Glutamatergic neuron (in vitro differentiated cells): ENCODE data around the gene SRRM3. TPM values are rescaled to one million over a fixed set of nuclear protein-coding genes. Genes with fewer than 3 reads are reported as not detected.
A peak's percentile ranks its signal among the peaks of the same experiment; 100 is the strongest.

Experiments used
- DNase-seq: peaks from one replicate; pipeline ENCODE4 v3.0.0; 2022
- H3K27ac Mint-ChIP-seq: one replicate; pipeline ENCODE4 v1.8.0; 2020; ENCODE audit warnings: mild to moderate bottlenecking, mixed read lengths, inconsistent platforms; ENCODE audit not compliant: unreplicated experiment
- H3K27me3 Mint-ChIP-seq: one replicate; pipeline ENCODE4 v1.8.0; 2020; ENCODE audit warnings: mild to moderate bottlenecking, moderate library complexity, mixed read lengths, inconsistent platforms; ENCODE audit not compliant: unreplicated experiment
- H3K36me3 Mint-ChIP-seq: one replicate; pipeline ENCODE4 v1.8.0; 2020; ENCODE audit warnings: mild to moderate bottlenecking, mixed read lengths, inconsistent platforms; ENCODE audit not compliant: unreplicated experiment
- H3K4me1 Mint-ChIP-seq: one replicate; pipeline ENCODE4 v1.8.0; 2020; ENCODE audit warnings: mild to moderate bottlenecking, low read depth, mixed read lengths, inconsistent platforms; ENCODE audit not compliant: unreplicated experiment
- H3K4me3 Mint-ChIP-seq: one replicate; pipeline ENCODE4 v1.8.0; 2020; ENCODE audit warnings: mild to moderate bottlenecking, mixed read lengths, inconsistent platforms; ENCODE audit not compliant: unreplicated experiment
- H3K9me3 Mint-ChIP-seq: one replicate; pipeline ENCODE4 v1.8.0; 2020; ENCODE audit warnings: mild to moderate bottlenecking, moderate library complexity, mixed read lengths, inconsistent platforms; ENCODE audit not compliant: unreplicated experiment
- total RNA-seq: library from RNA; stranded (reverse); fragmentation: NEBNext Ultra II Directional; extraction: Animal tissue kit (Norgen Biotek cat#: 25700); gene quantifications from one replicate; pipeline ENCODE4 v1.2.1, GENCODE V29; 2021; ENCODE audit not compliant: unreplicated experiment
- TF ChIP-seq, protein P1 (sequence below): fragments of 200-600 bp; sonication (generic); IDR thresholded peaks from one replicate; pipeline ENCODE4 v1.5.0; 2021; ENCODE audit not compliant: partially characterized antibody, unreplicated experiment

Gene SRRM3
- total RNA-seq, 1 donor from 2014 or later: 154 TPM

DNA sequence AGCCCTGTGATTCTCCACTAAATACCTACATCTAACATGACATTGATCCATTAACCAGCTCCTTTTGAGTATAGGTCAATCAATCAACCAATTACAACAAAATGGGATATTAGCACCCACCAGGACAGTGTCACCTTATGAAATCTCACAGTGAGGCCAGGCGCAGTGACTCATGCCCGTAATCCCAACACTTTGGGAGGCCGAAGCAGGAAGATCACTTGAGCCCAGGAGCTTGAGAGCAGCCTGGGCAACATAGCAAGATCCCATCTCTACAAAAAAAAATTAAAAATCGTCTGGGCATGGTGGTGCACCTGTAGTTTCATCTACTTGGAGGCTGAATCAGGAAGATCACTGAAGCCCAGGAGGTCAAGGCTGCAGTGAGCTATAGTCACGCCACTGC lies 28.5 kb downstream of the SRRM3 start:
- Mint-ChIP-seq H3K36me3 (peaks cover 10% of the 10 kb centered on the region), H3K27me3 (peaks cover 11% of the 10 kb centered on the region), H3K9me3 (peaks cover 7% of the 10 kb centered on the region), H3K4me3 (no peak overlapping the region), H3K27ac (peak overlapping the region; percentile 57), H3K4me1 (peaks cover 28% of the 10 kb centered on the region)
- no peak for DNase-seq
- TF ChIP-seq, protein P1, sequence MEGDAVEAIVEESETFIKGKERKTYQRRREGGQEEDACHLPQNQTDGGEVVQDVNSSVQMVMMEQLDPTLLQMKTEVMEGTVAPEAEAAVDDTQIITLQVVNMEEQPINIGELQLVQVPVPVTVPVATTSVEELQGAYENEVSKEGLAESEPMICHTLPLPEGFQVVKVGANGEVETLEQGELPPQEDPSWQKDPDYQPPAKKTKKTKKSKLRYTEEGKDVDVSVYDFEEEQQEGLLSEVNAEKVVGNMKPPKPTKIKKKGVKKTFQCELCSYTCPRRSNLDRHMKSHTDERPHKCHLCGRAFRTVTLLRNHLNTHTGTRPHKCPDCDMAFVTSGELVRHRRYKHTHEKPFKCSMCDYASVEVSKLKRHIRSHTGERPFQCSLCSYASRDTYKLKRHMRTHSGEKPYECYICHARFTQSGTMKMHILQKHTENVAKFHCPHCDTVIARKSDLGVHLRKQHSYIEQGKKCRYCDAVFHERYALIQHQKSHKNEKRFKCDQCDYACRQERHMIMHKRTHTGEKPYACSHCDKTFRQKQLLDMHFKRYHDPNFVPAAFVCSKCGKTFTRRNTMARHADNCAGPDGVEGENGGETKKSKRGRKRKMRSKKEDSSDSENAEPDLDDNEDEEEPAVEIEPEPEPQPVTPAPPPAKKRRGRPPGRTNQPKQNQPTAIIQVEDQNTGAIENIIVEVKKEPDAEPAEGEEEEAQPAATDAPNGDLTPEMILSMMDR: no peak

DNA sequence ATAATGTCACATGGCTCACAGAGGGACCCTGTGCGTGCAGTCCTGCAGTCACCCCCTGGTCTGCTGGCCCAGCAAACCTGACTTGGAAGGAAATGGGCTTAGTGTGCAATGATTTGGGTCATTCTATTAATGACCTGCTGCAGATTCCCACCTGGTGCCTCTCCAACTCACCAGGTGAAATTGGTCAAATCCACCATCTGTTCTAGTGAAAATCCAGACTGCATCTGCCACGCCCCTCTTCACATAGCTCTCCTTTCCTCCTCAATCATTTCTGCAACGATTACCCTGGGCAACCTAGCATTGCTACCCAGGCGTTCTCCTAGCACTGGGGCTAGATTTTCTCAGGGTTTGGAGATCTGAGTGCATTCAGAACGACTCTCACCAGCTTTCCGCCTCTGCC lies 29.4 kb downstream of the SRRM3 start:
- TF ChIP-seq, protein P1: no peak
- Mint-ChIP-seq H3K4me3 (no peak overlapping the region), H3K4me1 (peaks cover 24% of the 10 kb centered on the region), H3K9me3 (peaks cover 9% of the 10 kb centered on the region), H3K27me3 (peaks cover 11% of the 10 kb centered on the region), H3K27ac (peak overlapping the region; percentile 67), H3K36me3 (peaks cover 10% of the 10 kb centered on the region)
- no peak for DNase-seq

DNA sequence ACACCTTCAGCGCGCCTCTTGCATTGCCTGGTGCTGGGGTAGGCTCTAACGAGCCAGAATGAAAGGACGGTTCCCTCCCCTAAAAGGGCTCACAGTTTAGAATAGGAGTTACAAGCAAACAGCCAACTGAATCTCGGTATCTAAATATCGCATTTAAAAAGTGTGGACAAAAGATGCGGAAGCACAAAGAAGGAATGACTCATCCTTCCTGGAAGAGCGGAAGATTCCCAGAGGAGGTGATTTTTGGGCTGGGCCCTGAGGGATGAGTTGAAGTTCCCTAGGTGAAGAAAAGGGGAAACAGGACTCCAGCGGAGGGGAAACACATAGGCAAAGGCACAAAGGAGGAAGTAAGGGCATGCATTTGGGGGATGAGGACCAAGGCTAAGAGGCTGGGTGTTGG lies 29.9 kb downstream of the SRRM3 start:
- DNase-seq: no peak
- H3K27ac Mint-ChIP-seq: peak overlapping the region; percentile 67
- peaks cover 24% of the 10 kb centered on the region for H3K4me1 Mint-ChIP-seq
- peaks cover 10% of the 10 kb centered on the region for H3K36me3 Mint-ChIP-seq
- H3K9me3 Mint-ChIP-seq: peaks cover 8% of the 10 kb centered on the region
- TF ChIP-seq, protein P1: no peak
- H3K4me3 Mint-ChIP-seq: peak overlapping the region; percentile 59
- peaks cover 11% of the 10 kb centered on the region for H3K27me3 Mint-ChIP-seq

DNA sequence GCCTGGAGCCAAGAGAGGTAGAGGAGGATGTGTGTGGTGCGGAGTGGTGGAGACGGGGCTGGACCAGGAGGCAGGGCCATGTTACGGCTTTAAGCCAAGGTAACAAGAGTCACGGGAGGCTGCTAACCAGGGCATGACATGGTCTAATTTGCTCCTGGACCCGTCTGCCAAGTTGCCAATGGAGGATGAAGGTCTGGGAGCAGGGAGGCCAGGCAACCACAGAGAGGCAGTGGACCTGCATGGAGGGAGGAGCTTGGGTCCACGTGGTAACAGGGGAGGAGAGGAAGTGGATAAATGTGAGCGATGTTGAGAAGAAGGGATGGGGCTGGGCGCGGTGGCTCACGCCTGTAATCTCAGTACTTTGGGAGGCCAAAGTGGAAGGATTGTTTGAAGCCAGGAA lies 31.0 kb downstream of the SRRM3 start:
- peak overlapping the region; percentile 32 for H3K4me3 Mint-ChIP-seq
- TF ChIP-seq, protein P1: no peak
- H3K27me3 Mint-ChIP-seq: peaks cover 14% of the 10 kb centered on the region
- peak overlapping the region; percentile 45 for H3K27ac Mint-ChIP-seq
- peaks cover 5% of the 10 kb centered on the region for H3K9me3 Mint-ChIP-seq
- peaks cover 5% of the 10 kb centered on the region for H3K36me3 Mint-ChIP-seq
- no peak for DNase-seq
- peaks cover 24% of the 10 kb centered on the region for H3K4me1 Mint-ChIP-seq

DNA sequence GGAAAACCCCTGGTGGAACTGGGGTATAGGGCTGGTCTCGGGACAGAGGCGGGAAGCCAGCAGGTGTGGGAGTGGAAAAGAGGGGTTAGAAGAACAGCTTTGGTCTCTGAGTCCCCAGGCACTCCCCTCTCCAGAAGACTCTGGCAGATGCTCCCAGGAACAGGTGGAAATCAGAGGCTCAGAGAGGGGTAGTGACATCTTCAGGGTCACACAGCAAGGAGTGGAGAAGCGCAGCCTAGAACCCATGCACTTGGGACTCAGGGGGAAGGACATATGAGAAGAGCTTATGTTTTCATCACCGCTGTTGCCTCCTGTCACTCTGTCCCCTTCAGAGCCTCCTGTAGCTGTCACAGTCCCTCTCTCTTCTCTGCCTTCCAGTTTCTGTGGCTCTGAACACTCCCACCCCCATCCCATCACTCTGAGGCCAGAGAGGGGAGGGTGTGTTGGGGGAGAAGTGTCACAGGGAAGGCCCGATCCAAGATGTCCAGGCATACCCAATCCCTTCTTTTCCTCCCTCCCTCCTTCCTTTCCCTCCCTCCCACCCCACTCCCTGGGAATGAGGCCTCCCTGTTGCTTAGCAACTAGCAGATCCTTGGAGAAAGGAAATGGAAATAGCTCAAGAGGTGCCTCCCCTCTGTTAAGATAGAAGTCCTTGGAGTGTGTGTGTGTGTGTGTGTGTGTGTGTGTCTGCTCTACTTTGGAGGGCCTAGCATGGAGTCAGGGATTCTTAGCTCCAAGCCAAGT lies 32.0 kb downstream of the SRRM3 start:
- Mint-ChIP-seq H3K9me3 (peaks cover 5% of the 10 kb centered on the region), H3K36me3 (peaks cover 5% of the 10 kb centered on the region), H3K27me3 (peaks cover 13% of the 10 kb centered on the region), H3K4me1 (peaks cover 24% of the 10 kb centered on the region), H3K27ac (peak overlapping the region; percentile 86), H3K4me3 (peak overlapping the region; percentile 78)
- DNase-seq: no peak
- TF ChIP-seq, protein P1: no peak
